ENCODE data around the gene NR1H2. TPM values are rescaled to one million over a fixed set of nuclear protein-coding genes. Genes with fewer than 3 reads are reported as not detected.

The NR1H2 gene
- total RNA-seq, 4 donors from 2014 or later: 45.3 to 115 (median 61.4) TPM

- H3K4me1 ChIP-seq: no peaks in the 10 kb centered on the region
- intact Hi-C loops (cut with DNase I; ENCODE audit: low total_unique reads): no loop called here
- no peaks in the 10 kb centered on the region for H3K36me3 ChIP-seq
- peaks cover 0 to 22% of the 10 kb centered on the region in 2 donors for H3K27me3 ChIP-seq
- no peaks in the 10 kb centered on the region for H3K9me3 ChIP-seq
- DNase-seq: no peak
- H3K4me3 ChIP-seq: no peak within 1 kb of the TSS
- no peak for TF ChIP-seq CTCF (IDR thresholded peaks at IDR 0.05)
- TF ChIP-seq POLR2A (IDR thresholded peaks at IDR 0.05): no peak
- no peak within 1 kb of the TSS for H3K27ac ChIP-seq
Measured at GRCh38 chr19:50418176-50419021, 42.1 kb downstream of the NR1H2 start, which contains the start of gene SPIB. TSS of gene SPIB (plus strand) at chr19:50418938. CDS start at chr19:50418963, 25 bp downstream.

- intact Hi-C loops (cut with DNase I; ENCODE audit: low total_unique reads): no loop called here
- no peak overlapping the region for H3K4me3 ChIP-seq
- H3K9me3 ChIP-seq: no peaks in the 10 kb centered on the region
- H3K27me3 ChIP-seq: peaks cover 0 to 22% of the 10 kb centered on the region in 2 donors
- H3K36me3 ChIP-seq: no peaks in the 10 kb centered on the region
- TF ChIP-seq POLR2A (IDR thresholded peaks at IDR 0.05): no peak
- no peak for TF ChIP-seq CTCF (IDR thresholded peaks at IDR 0.05)
- H3K27ac ChIP-seq: no peak overlapping the region
- no peak for DNase-seq
- no peaks in the 10 kb centered on the region for H3K4me1 ChIP-seq
Measured at GRCh38 chr19:50419022-50419579, 42.8 kb downstream of the NR1H2 start.

- intact Hi-C loops (cut with DNase I; ENCODE audit: low total_unique reads): no loop called here
- Histone ChIP-seq H3K4me3 (no peak overlapping the region), H3K4me1 (no peaks in the 10 kb centered on the region), H3K27ac (no peak overlapping the region), H3K9me3 (no peaks in the 10 kb centered on the region), H3K27me3 (peaks cover 0 to 22% of the 10 kb centered on the region in 2 donors), H3K36me3 (no peaks in the 10 kb centered on the region)
- TF ChIP-seq POLR2A (IDR thresholded peaks at IDR 0.05) (no peak), CTCF (IDR thresholded peaks at IDR 0.05) (no peak)
- DNase-seq: no peak
Measured at GRCh38 chr19:50419580-50420035, 43.4 kb downstream of the NR1H2 start.

DNA sequence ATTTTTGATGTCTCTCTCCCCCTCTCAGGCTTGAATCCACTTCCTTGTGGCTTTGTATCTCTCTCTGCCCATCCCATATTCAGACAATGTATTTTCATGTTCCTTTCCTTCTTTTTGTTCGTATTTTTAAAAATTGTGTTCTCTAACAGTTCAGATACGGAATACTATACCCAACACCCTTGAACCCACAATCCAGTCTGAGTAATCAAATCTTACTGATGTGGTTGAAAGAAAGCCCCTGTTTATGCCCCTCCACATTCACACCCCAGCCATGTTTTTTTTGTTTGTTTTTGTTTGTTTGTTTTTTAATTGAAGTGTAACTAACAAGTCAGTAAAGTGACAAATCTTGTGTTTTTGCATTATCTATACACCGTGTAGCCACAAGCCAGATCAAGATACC, 43.9 kb downstream of the NR1H2 start:
- no peak for DNase-seq
- no peak for TF ChIP-seq POLR2A (IDR thresholded peaks at IDR 0.05)
- TF ChIP-seq CTCF (IDR thresholded peaks at IDR 0.05): no peak
- Histone ChIP-seq H3K4me3 (no peak overlapping the region), H3K27ac (no peak overlapping the region), H3K4me1 (no peaks in the 10 kb centered on the region), H3K27me3 (peaks cover 0 to 22% of the 10 kb centered on the region in 2 donors), H3K36me3 (no peaks in the 10 kb centered on the region), H3K9me3 (no peaks in the 10 kb centered on the region)
- intact Hi-C loops (cut with DNase I; ENCODE audit: low total_unique reads): no loop called here

DNA sequence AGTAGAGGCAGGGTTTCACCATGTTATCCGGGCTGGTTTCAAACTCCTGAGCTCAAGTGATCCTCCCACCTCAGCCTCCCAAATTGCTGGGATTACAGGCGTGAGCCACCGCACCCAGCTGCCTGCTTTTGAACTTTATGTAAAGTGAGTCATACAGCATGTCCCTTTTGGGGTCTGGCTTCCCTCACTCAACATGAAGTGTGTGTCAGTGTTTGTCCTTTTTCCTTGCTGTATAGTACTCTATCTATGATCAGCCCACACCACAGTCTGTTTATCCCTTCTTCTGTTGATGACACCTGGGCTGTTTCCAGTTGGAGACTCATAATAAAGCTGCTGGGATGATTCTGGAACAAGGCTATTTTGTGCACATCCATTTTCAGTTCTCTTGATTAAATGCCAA, 44.6 kb downstream of the NR1H2 start:
- Histone ChIP-seq H3K27me3 (peaks cover 0 to 22% of the 10 kb centered on the region in 2 donors), H3K4me1 (no peaks in the 10 kb centered on the region), H3K4me3 (no peak overlapping the region), H3K36me3 (no peaks in the 10 kb centered on the region), H3K9me3 (no peaks in the 10 kb centered on the region), H3K27ac (no peak overlapping the region)
- no peak for TF ChIP-seq CTCF (IDR thresholded peaks at IDR 0.05)
- no peak for TF ChIP-seq POLR2A (IDR thresholded peaks at IDR 0.05)
- intact Hi-C loops (cut with DNase I; ENCODE audit: low total_unique reads): no loop called here
- DNase-seq: no peak

Data from uterus (tissue), 4 donors.